Left colon (tissue), 2 donors: ENCODE measurements around the gene MUC5AC. TPM values are rescaled to one million over a fixed set of nuclear protein-coding genes. Genes with fewer than 3 reads are reported as not detected.
A peak's percentile ranks its signal among the peaks of the same experiment; 100 is the strongest.
"Not testable (repeated sequence)": the region's sequence is repeated elsewhere in the genome, so short reads cannot be mapped to it uniquely, and the experiment has no call there.

Experiments
- ATAC-seq: fragments of 200-7000 bp; cut with Tn5 transposase; one replicate; pipeline ENCODE4 v1.9.1; 2020; ENCODE audit warnings: mild to moderate bottlenecking, moderate library complexity
- DNase-seq, 2 donors: peaks; one replicate each; pipeline ENCODE4 v3.0.0-alpha.2; 2020
- intact Hi-C, 2 donors: fragments of 100-400 bp; cut with DNase I in 1 of 2; cut with micrococcal nuclease in 1 of 2; formaldehyde crosslinking; loops; one replicate each; pipeline versions ENCODE4 v1.11.2 to v1.14.0; 2022; cut with DNase I, micrococcal nuclease
- total RNA-seq, 2 donors: library from RNA; stranded (reverse); fragmentation: NEBNext Ultra II Directional; extraction: Animal tissue kit (Norgen Biotek cat#: 25700); gene quantifications; one replicate each; pipeline ENCODE4 v1.2.1, GENCODE V29; 2021
- donor health status: DM: no; HTN: no; CAD: no.
- donor health status: DM: yes; HTN: yes; CAD: no.

The MUC5AC gene
- total RNA-seq, 2 donors from 2014 or later: 0.03 to 0.09 TPM

GRCh38 chr11:1188451-1189130 is 30.8 kb downstream of the MUC5AC start:
- intact Hi-C loops, ATAC-seq, DNase-seq: not testable (repeated sequence)

GRCh38 chr11:1189816-1190215 is 32.1 kb downstream of the MUC5AC start:
- intact Hi-C loops, ATAC-seq, DNase-seq: not testable (repeated sequence)

GRCh38 chr11:1191786-1192470 is 34.2 kb downstream of the MUC5AC start:
- ATAC-seq, intact Hi-C loops: not testable (repeated sequence)
- peak in 1 of 2 donors; percentile 21 for DNase-seq

- ATAC-seq (peak; percentile 44), DNase-seq (peak in 1 of 2 donors; percentile 21)
- intact Hi-C loops: no loop called here
Measured at GRCh38 chr11:1192741-1193325, 35.1 kb downstream of the MUC5AC start.

GRCh38 chr11:1193326-1194230 is 35.8 kb downstream of the MUC5AC start:
- peak in 1 of 2 donors; percentile 25 for DNase-seq
- intact Hi-C loops: no loop called here
- ATAC-seq: peak; percentile 44

- no peak for ATAC-seq
- intact Hi-C loops: no loop called here
- peak in 1 of 2 donors; percentile 17 for DNase-seq
Measured at GRCh38 chr11:1194231-1194976, 36.7 kb downstream of the MUC5AC start.

GRCh38 chr11:1194977-1195681 is 37.4 kb downstream of the MUC5AC start:
- DNase-seq: no peak
- ATAC-seq: no peak
- intact Hi-C loops: no loop called here

- ATAC-seq (no peak), DNase-seq (peak in 1 of 2 donors; percentile 16)
- intact Hi-C loops: no loop called here
Measured at GRCh38 chr11:1195682-1196515, 38.1 kb downstream of the MUC5AC start.

- ATAC-seq: no peak
- DNase-seq: peak in 1 of 2 donors; percentile 16
- intact Hi-C loops: no loop called here
Measured at GRCh38 chr11:1196516-1197391, 39.0 kb downstream of the MUC5AC start.

- intact Hi-C loops: no loop called here
- DNase-seq (peak in 1 of 2 donors; percentile 18), ATAC-seq (no peak)
Measured at GRCh38 chr11:1197431-1197885, 39.7 kb downstream of the MUC5AC start.

GRCh38 chr11:1197886-1198560 is 40.3 kb downstream of the MUC5AC start:
- intact Hi-C loops: no loop called here
- ATAC-seq (no peak), DNase-seq (peak in 1 of 2 donors; percentile 12)

GRCh38 chr11:1198561-1199240 is 40.9 kb downstream of the MUC5AC start:
- ATAC-seq: no peak
- peak; percentile 36 for DNase-seq
- intact Hi-C loops: no loop called here

GRCh38 chr11:1199241-1199750 is 41.5 kb downstream of the MUC5AC start:
- DNase-seq: no peak
- intact Hi-C loops: no loop called here
- no peak for ATAC-seq
